Body of pancreas (tissue), 4 donors: ENCODE measurements around the gene DHRS4L2. TPM values are rescaled to one million over a fixed set of nuclear protein-coding genes. Genes with fewer than 3 reads are reported as not detected.
"Not testable (repeated sequence)": the region's sequence is repeated elsewhere in the genome, so short reads cannot be mapped to it uniquely, and the experiment has no call there.

Experiments used
- ATAC-seq: fragments of 150-250 bp; one replicate; pipeline ENCODE4 v1.9.1; 2016
- DNase-seq, 4 donors: peaks; one replicate each; pipeline ENCODE4 v3.0.0-alpha.2; 2019
- H3K27ac ChIP-seq, 4 donors: fragments of 200-600 bp; sonication (generic); 1 replicate in 3 of 4; 2 replicates in 1 of 4; pipeline versions ENCODE4 v1.5.1 to v1.6.1; 2016 to 2019; ENCODE audit warnings: mild to moderate bottlenecking in 1 of 4, mixed read lengths in 1 of 4, moderate library complexity in 1 of 4
- H3K27me3 ChIP-seq, 2 donors: fragments of 200-600 bp; sonication (generic); one replicate each; pipeline ENCODE4 v1.6.0; 2016; ENCODE audit warnings: mild to moderate bottlenecking in 1 of 2
- H3K36me3 ChIP-seq, 2 donors: fragments of 200-600 bp; sonication (generic); replicated peaks in 1 of 2; 2 replicates each; pipeline ENCODE4 v1.5.1; 2016; ENCODE audit warnings: low read depth in 2 of 2; ENCODE audit not compliant: insufficient read depth in 1 of 2
- H3K4me1 ChIP-seq: fragments of 200-600 bp; sonication (generic); one replicate; pipeline ENCODE4 v1.6.0; 2016
- H3K4me3 ChIP-seq, 2 donors: fragments of 200-600 bp; sonication (generic); 1 replicate in 1 of 2; 2 replicates in 1 of 2; pipeline ENCODE4 v1.5.1; 2016 to 2019
- H3K9me3 ChIP-seq, 3 donors: fragments of 200-600 bp; sonication (generic); 1 replicate in 2 of 3; 2 replicates in 1 of 3; pipeline ENCODE4 v1.5.1; 2016
- POLR2A ChIP-seq, 3 donors: fragments of 450-650 bp; IDR thresholded peaks; one replicate each; pipeline ENCODE4 v1.6.1; 2016; ENCODE audit warnings: antibody characterized with exemption in 3 of 3, mild to moderate bottlenecking in 2 of 3
- WGBS, 2 donors: methylation state at CpG; one replicate each; pipeline ENCODE4 v1.1.5; 2017; 5-methylcytosine and 5-hydroxymethylcytosine counted together
- intact Hi-C: fragments of 100-400 bp; cut with DNase I; formaldehyde crosslinking; loops from one replicate; pipeline ENCODE4 v1.15.1; 2023
- total RNA-seq, 2 donors: library from RNA; depleted of rRNA; stranded (reverse); fragments of >200 nt; gene quantifications; one replicate each; pipeline ENCODE4 v1.1.0, GENCODE V29; 2016
- TF ChIP-seq, protein P1 (sequence below), 7 experiments: fragments of 450-650 bp in 4 of 7; fragments of 200-600 bp in 3 of 7; sonication (generic) in 3 of 7; IDR thresholded peaks; one replicate each; pipeline ENCODE4 v1.5.1; 2016 to 2019; ENCODE audit warnings: antibody characterized with exemption in 7 of 7

Gene DHRS4L2
- total RNA-seq, 2 donors from 2014 or later = 10.6 to 16.5 TPM

- H3K4me3 ChIP-seq, ATAC-seq, H3K9me3 ChIP-seq, H3K4me1 ChIP-seq, H3K27ac ChIP-seq, H3K36me3 ChIP-seq, intact Hi-C loops, H3K27me3 ChIP-seq, DNase-seq: not testable (repeated sequence)
- WGBS, 2 donors = 93% methylated on average over 2 of the region's 5 CpGs; no CpG with 5 or more reads in 1 of the 2 donors
Measured at GRCh38 chr14:23999640-24000039, 10.9 kb downstream of the DHRS4L2 start.

GRCh38 chr14:24001078-24001477 is 12.3 kb downstream of the DHRS4L2 start:
- DNase-seq, ATAC-seq, H3K27me3 ChIP-seq, H3K27ac ChIP-seq, H3K4me1 ChIP-seq, H3K36me3 ChIP-seq, H3K9me3 ChIP-seq, intact Hi-C loops, H3K4me3 ChIP-seq: not testable (repeated sequence)

GRCh38 chr14:24001679-24002078 is 12.9 kb downstream of the DHRS4L2 start:
- ATAC-seq, DNase-seq, H3K4me1 ChIP-seq, intact Hi-C loops, H3K27me3 ChIP-seq, H3K4me3 ChIP-seq, H3K36me3 ChIP-seq, H3K27ac ChIP-seq, H3K9me3 ChIP-seq: not testable (repeated sequence)
- WGBS, 2 donors = no CpG with 5 or more reads among the region's 2 CpGs

DNA sequence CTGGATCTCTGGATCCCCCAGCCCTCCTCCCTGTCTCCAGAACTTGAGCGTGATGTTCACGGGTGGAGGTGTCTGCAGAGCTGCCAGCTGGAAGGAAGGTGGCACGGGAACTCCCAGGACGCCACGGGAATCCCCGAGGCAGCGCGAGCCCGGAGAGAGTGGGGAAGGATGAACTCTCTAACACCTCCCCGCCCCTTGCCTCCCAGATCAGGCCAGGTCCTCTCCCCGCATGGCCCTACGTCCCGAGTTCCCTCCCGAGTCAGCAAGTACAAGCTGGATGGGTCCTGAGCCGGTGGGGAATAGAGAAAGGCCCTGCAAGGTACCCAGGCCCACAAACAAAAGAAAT is 17.7 kb downstream of the DHRS4L2 start:
- H3K27ac ChIP-seq = peak overlapping the region in 1 of 4 donors; percentile 25
- peak; percentile 49 for ATAC-seq
- H3K36me3 ChIP-seq, DNase-seq, H3K27me3 ChIP-seq, intact Hi-C loops, H3K4me3 ChIP-seq, H3K9me3 ChIP-seq, H3K4me1 ChIP-seq: not testable (repeated sequence)
- WGBS, 2 donors = 7% methylated on average over 5 of the region's 15 CpGs; no CpG with 5 or more reads in 1 of the 2 donors

- H3K9me3 ChIP-seq, intact Hi-C loops, H3K36me3 ChIP-seq, H3K4me1 ChIP-seq, H3K4me3 ChIP-seq, H3K27me3 ChIP-seq: not testable (repeated sequence)
- ATAC-seq (peak; percentile 94), DNase-seq (peak; percentile 30 to 75 (median 54))
- 18 to 20% methylated on average over 3 to 34 of the region's 62 CpGs for WGBS, 2 donors
- H3K27ac ChIP-seq = peak overlapping the region in 2 of 4 donors; percentile 25 to 26
Measured at GRCh38 chr14:24006817-24007652, 18.3 kb downstream of the DHRS4L2 start.

GRCh38 chr14:24011051-24011450 is 22.3 kb downstream of the DHRS4L2 start:
- ATAC-seq = no peak
- Histone ChIP-seq H3K36me3 (no peaks in the 10 kb centered on the region), H3K27me3 (no peaks in the 10 kb centered on the region), H3K9me3 (no peaks in the 10 kb centered on the region), H3K4me1 (peaks cover 11% of the 10 kb centered on the region), H3K27ac (no peak overlapping the region), H3K4me3 (no peak overlapping the region)
- intact Hi-C loops = no loop called here
- no peak for DNase-seq
- WGBS, 2 donors = 62 to 81% methylated on average over 2 of the region's 2 CpGs
- TF ChIP-seq, protein P1, sequence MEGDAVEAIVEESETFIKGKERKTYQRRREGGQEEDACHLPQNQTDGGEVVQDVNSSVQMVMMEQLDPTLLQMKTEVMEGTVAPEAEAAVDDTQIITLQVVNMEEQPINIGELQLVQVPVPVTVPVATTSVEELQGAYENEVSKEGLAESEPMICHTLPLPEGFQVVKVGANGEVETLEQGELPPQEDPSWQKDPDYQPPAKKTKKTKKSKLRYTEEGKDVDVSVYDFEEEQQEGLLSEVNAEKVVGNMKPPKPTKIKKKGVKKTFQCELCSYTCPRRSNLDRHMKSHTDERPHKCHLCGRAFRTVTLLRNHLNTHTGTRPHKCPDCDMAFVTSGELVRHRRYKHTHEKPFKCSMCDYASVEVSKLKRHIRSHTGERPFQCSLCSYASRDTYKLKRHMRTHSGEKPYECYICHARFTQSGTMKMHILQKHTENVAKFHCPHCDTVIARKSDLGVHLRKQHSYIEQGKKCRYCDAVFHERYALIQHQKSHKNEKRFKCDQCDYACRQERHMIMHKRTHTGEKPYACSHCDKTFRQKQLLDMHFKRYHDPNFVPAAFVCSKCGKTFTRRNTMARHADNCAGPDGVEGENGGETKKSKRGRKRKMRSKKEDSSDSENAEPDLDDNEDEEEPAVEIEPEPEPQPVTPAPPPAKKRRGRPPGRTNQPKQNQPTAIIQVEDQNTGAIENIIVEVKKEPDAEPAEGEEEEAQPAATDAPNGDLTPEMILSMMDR (IDR thresholded peaks at IDR 0.05) = no peak
- TF ChIP-seq POLR2A (IDR thresholded peaks at IDR 0.05) = no peak

DNA sequence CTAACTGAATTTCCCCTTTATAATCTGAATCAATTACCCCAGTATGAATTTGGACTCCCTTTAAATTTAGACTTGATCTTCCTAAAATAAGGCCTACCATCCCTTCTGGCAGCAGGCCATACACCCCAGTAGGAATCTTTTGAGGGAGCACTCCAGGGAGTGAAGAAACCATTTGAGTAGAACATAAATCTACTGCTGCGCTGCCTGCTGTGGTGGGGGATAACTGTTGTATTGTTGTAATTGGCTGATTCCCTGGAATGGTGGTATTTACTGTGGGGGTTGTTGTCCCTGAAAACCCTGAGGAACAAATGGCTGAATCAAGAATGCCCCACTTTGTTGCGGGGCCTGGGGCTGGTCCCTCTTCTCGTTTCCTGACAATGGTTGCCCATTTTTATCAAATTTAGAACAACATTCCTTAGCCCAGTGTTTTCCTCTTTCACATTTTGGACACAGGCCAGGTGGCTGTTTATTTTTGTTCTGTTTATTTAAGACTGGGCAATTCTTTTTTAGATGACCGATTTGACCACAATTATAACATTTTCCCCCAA is 24.1 kb downstream of the DHRS4L2 start:
- H3K27ac ChIP-seq, H3K27me3 ChIP-seq, ATAC-seq, intact Hi-C loops, H3K36me3 ChIP-seq, DNase-seq, H3K4me3 ChIP-seq, H3K9me3 ChIP-seq: not testable (repeated sequence)
- WGBS, 2 donors = 30 to 35% methylated on average over 4 of the region's 4 CpGs
- H3K4me1 ChIP-seq = peaks cover 11% of the 10 kb centered on the region
